ENCODE measurements around the gene STON2. TPM values are rescaled to one million over a fixed set of nuclear protein-coding genes. Genes with fewer than 3 reads are reported as not detected.

Gene STON2
- total RNA-seq: 10 to 100 TPM in 1 of 10 donors, 1 to 10 TPM in 9; 3.8 to 14.5 (median 6.2) TPM
- 1 to 10 TPM in 1 of 2 donors, under 1 TPM in 1; 0.33 to 2.8 TPM for polyA plus RNA-seq
- long read RNA-seq, donor 1, partial matches to known transcripts: 1 of 1 reads
- long read RNA-seq, donor 1, other reads (novel, unspliced or antisense): 0 of 1 reads
- long read RNA-seq, donor 2, partial matches to known transcripts: 0 of 4 reads
- long read RNA-seq, donor 2, other reads (novel, unspliced or antisense): 2 of 4 reads
- long read RNA-seq, donor 3, partial matches to known transcripts: 1 of 2 reads
- long read RNA-seq, donor 3, other reads (novel, unspliced or antisense): 1 of 2 reads

- peaks cover 0 to 39% (median 0%) of the 10 kb centered on the region in 7 donors for H3K27me3 ChIP-seq
- H3K4me3 ChIP-seq: no peak within 1 kb of the TSS
- peaks cover 0 to 7% (median 0%) of the 10 kb centered on the region in 11 donors for H3K9me3 ChIP-seq
- intact Hi-C loops (cut with DNase I): no loop called here
- ATAC-seq: peak in 4 of 8 donors; percentile 28 to 52 (median 42)
- TF ChIP-seq CTCF (IDR thresholded peaks at IDR 0.05): no peak
- H3K27ac ChIP-seq: peak within 1 kb of the TSS in 2 of 10 donors; percentile 26 to 78
- peaks cover 0 to 6% (median 0%) of the 10 kb centered on the region in 9 donors for H3K36me3 ChIP-seq
- WGBS, 2 donors: 33 to 35% methylated on average over 5 of the region's 5 CpGs
- peak in 1 of 2 donors; percentile 19 for DNase-seq
- peaks cover 0 to 43% (median 0%) of the 10 kb centered on the region in 9 donors for H3K4me1 ChIP-seq
Observed at GRCh38 chr14:81400202-81400678, at the start of gene STON2. Gene STON2, minus strand, starts transcription at chr14:81400324. Its CDS starts 1,942 bp downstream, at chr14:81398382.

DNA sequence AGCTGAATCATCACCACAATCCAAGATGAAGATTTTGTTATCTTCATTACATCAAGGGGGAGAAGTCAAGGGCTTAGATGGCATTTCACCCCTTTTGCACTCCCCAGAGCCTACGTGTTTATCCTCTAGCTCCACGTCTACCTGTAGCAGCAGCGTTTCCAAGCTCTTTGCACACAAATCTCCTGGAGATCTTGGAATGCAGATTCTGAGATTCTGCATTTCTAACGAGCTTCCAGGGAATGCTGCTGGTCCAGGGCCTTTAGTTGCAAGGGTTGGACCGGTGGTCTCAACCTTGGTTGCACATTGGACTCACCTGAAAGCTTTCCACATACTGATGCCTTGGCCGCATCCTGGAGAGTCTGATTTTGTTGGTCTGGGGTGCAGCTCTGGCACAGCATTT, 49.5 kb upstream of the STON2 start:
- Histone ChIP-seq H3K27me3 (peaks cover 0 to 48% (median 11%) of the 10 kb centered on the region in 7 donors), H3K36me3 (no peaks in the 10 kb centered on the region), H3K9me3 (no peaks in the 10 kb centered on the region), H3K4me3 (peak overlapping the region in 2 of 10 donors; percentile 2 to 3), H3K4me1 (peaks cover 0 to 37% (median 19%) of the 10 kb centered on the region in 9 donors), H3K27ac (peak overlapping the region in 9 of 10 donors; percentile 17 to 77 (median 58))
- intact Hi-C loops (cut with DNase I): no loop called here
- no peak for DNase-seq
- ATAC-seq: no peak
- TF ChIP-seq CTCF (IDR thresholded peaks at IDR 0.05): no peak
- WGBS, 2 donors: 59 to 65% methylated on average over 6 of the region's 6 CpGs

GRCh38 chr14:81449114-81449513, 49.0 kb upstream of the STON2 start:
- no peaks in the 10 kb centered on the region for H3K9me3 ChIP-seq
- no peak for TF ChIP-seq CTCF (IDR thresholded peaks at IDR 0.05)
- intact Hi-C loops (cut with DNase I): no loop called here

GRCh38 chr14:81447021-81447764, 47.1 kb upstream of the STON2 start:
- H3K9me3 ChIP-seq: peaks cover 0 to 7% (median 0%) of the 10 kb centered on the region in 11 donors
- DNase-seq (no peak), ATAC-seq (no peak)
- peak overlapping the region in 2 of 10 donors; percentile 42 to 77 for H3K27ac ChIP-seq
- no peak overlapping the region for H3K4me3 ChIP-seq
- WGBS, 2 donors: 60 to 74% methylated on average over 3 of the region's 3 CpGs
- H3K4me1 ChIP-seq: peaks cover 0 to 32% (median 14%) of the 10 kb centered on the region in 9 donors
- H3K36me3 ChIP-seq: no peaks in the 10 kb centered on the region
- TF ChIP-seq CTCF (IDR thresholded peaks at IDR 0.05): no peak
- intact Hi-C loops (cut with DNase I): no loop called here
- H3K27me3 ChIP-seq: peaks cover 0 to 72% (median 17%) of the 10 kb centered on the region in 7 donors

More at GRCh38 chr14:81449114-81449513, 49.0 kb upstream of the STON2 start:
- H3K36me3 ChIP-seq: no peaks in the 10 kb centered on the region
- peaks cover 0 to 53% (median 11%) of the 10 kb centered on the region in 7 donors for H3K27me3 ChIP-seq
- WGBS, 2 donors: 30 to 38% methylated on average over 4 of the region's 4 CpGs
- H3K4me3 ChIP-seq: no peak overlapping the region
- peak in 1 of 2 donors; percentile 29 for DNase-seq
- ATAC-seq: peak; percentile 53 to 76 (median 70)
- peak overlapping the region in 9 of 10 donors; percentile 17 to 77 (median 58) for H3K27ac ChIP-seq
- H3K4me1 ChIP-seq: peaks cover 0 to 37% (median 19%) of the 10 kb centered on the region in 9 donors
